ENCODE results near the gene FBRS. TPM values are rescaled to one million over a fixed set of nuclear protein-coding genes. Genes with fewer than 3 reads are reported as not detected.

Gene FBRS
- total and polyA plus RNA-seq, 2 donors (not counting 3 experiments of a cell fraction or from before 2014, with no cell fraction given), result 15.5 to 68.6 TPM

DNA sequence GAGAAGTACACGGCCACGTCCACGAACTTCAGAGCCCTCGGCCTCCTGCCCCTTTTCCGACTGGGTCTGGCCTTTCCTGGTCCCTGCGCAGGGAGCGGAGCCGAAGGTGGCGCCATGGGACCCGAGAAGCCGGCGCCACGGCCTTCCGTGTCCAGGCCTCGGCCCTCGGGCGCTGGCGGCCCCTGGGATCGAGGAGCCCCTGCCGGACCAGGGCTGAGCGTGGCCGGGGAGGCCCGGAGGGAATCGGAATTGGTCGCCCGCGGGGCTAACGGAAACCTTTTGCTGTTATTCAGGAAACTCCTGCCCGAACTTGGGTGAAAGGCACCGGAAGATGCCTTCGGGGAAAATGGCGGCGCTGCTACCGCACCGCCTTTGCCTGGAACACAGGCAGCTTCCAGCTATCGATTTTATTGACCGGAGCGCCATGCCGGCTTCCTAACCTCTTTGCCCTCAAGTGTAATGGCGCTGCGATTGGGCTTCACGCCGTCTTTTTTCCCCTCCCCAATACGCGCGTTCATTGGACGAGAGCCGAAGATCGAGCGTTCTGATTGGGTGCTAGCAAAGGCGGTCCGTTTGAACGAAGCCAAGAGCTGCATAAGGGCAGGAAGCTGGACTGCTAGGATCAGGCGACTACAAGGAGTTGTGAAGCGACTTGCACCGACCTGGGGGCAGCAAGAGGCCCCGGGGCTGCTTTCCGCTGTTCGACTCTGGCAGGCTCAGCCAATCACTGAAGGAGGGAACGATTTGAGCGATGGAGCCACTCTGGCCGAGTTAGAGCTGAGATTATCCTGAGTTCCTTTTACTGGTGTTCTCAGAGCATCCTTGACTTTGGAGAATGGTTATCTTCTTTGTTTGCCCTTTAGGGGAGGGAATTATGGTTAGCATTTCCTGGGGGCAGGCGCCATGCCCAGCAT lies 48.0 kb upstream of the FBRS start, which contains the start of gene ZNF689:
ZNF689 (minus strand) TSS at position 464 of the 914 bp plus-strand sequence; CDS start at position 116, 348 bp downstream.
- FAIRE-seq (peak; percentile 99), DNase-seq (ENCODE audit: low read depth, low spot score) (peak; percentile 98)
- Histone ChIP-seq H3K27me3 (ENCODE audit: control insufficient read depth in 2 of 2, insufficient read depth in 2 of 2, low read length in 2 of 2) (no peaks in the 10 kb centered on the region), H3K4me3 (replicated peaks in 1 of 3; ENCODE audit: insufficient read depth in 1 of 3, low read depth in 1 of 3, low read length in 3 of 3) (peak within 1 kb of the TSS; percentile 29 to 77 (median 70)), H3K4me2 (ENCODE audit: insufficient read depth, low read length) (peak within 1 kb of the TSS; percentile 66), H4K20me1 (replicated peaks; ENCODE audit: control insufficient read depth, extremely low read depth, insufficient read depth, low read length) (no peaks in the 10 kb centered on the region), H3K9ac (replicated peaks; ENCODE audit: extremely low read depth, insufficient read depth, low read length) (peak within 1 kb of the TSS; percentile 95), H3K27ac (ENCODE audit: insufficient read depth, low read depth, low read length) (peak within 1 kb of the TSS; percentile 79), H2AFZ (ENCODE audit: low read depth, low read length) (peak within 1 kb of the TSS; percentile 80), H3K9me1 (replicated peaks; ENCODE audit: control insufficient read depth, extremely low read depth, insufficient read depth, low read length) (no peaks in the 10 kb centered on the region), H3K4me1 (ENCODE audit: control insufficient read depth, extremely low read depth, insufficient read depth, low read length) (peaks cover 4% of the 10 kb centered on the region), H3K79me2 (ENCODE audit: control insufficient read depth, insufficient read depth, low read length) (peaks cover 2% of the 10 kb centered on the region), H3K36me3 (ENCODE audit: control insufficient read depth in 2 of 2, extremely low read depth in 1 of 2, insufficient read depth in 2 of 2, low read length in 2 of 2) (peaks cover 0 to 5% of the 10 kb centered on the region in 2 experiments), H3K9me3 (replicated peaks; ENCODE audit: control insufficient read depth, insufficient read depth, low read length) (no peaks in the 10 kb centered on the region)
- TF ChIP-seq MYC (IDR thresholded peaks at IDR 0.05; ENCODE audit: low read depth, low read length), result no peak
- peak; percentile 74 for TF ChIP-seq POLR2A (IDR thresholded peaks at IDR 0.05; ENCODE audit: low read depth, low read length)
- peak; percentile 38 for TF ChIP-seq POLR2AphosphoS5 (IDR thresholded peaks at IDR 0.05; ENCODE audit: insufficient read depth, low read depth, low read length)
- dilution Hi-C loops (cut with MboI; ENCODE audit: extremely low pct_ligation_motif_present, low sequenced_read_pairs) (no loop called here), intact Hi-C loops (cut with micrococcal nuclease) (loop anchor here (1.0 to 2.0 kb wide), 3 partner anchors 25 to 165 kb away; partner anchors contain the start of genes SEPHS2, ZNF688 and ZNF785)
- TSS peak; percentile 66 for BruUV-seq (replicated peaks)
- ChIA-PET POLR2A (interaction anchor here (1.0 to 1.6 kb wide), 2 partner anchors 12 to 64 kb away, joined by 3 to 5 read pairs; no protein-coding TSS in a partner anchor), CTCF (interaction anchor here (0.7 to 4.4 kb wide), 12 partner anchors 8 to 192 kb away, joined by 3 to 47 read pairs (median 4); partner anchors contain the start of gene ZNF764)

GRCh38 chr16:30615358-30616091 lies 42.7 kb upstream of the FBRS start:
- TF ChIP-seq GATA2 (IDR thresholded peaks at IDR 0.05; ENCODE audit: insufficient read depth, insufficient read length, low read depth, low read length) (no peak), POLR2A (IDR thresholded peaks at IDR 0.05; ENCODE audit: low read depth, low read length) (no peak), POLR2AphosphoS5 (IDR thresholded peaks at IDR 0.05; ENCODE audit: insufficient read depth, low read depth, low read length) (no peak), JUN (IDR thresholded peaks at IDR 0.05; ENCODE audit: borderline replicate concordance, insufficient read depth, insufficient read length, low read depth) (no peak), MYC (IDR thresholded peaks at IDR 0.05; ENCODE audit: low read depth, low read length) (no peak)
- TF ChIP-seq, protein P1, sequence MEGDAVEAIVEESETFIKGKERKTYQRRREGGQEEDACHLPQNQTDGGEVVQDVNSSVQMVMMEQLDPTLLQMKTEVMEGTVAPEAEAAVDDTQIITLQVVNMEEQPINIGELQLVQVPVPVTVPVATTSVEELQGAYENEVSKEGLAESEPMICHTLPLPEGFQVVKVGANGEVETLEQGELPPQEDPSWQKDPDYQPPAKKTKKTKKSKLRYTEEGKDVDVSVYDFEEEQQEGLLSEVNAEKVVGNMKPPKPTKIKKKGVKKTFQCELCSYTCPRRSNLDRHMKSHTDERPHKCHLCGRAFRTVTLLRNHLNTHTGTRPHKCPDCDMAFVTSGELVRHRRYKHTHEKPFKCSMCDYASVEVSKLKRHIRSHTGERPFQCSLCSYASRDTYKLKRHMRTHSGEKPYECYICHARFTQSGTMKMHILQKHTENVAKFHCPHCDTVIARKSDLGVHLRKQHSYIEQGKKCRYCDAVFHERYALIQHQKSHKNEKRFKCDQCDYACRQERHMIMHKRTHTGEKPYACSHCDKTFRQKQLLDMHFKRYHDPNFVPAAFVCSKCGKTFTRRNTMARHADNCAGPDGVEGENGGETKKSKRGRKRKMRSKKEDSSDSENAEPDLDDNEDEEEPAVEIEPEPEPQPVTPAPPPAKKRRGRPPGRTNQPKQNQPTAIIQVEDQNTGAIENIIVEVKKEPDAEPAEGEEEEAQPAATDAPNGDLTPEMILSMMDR (IDR thresholded peaks at IDR 0.05; ENCODE audit: extremely low read depth in 1 of 2, insufficient read depth in 1 of 2, low read depth in 1 of 2, low read length in 2 of 2), result peak; percentile 58 to 68
- no TSS peak for BruUV-seq (replicated peaks)
- CTCF ChIA-PET, result interaction anchor here (0.6 to 2.9 kb wide), 17 partner anchors 9 to 524 kb away, joined by 3 to 13 read pairs (median 5); partner anchors contain the start of genes DCTPP1 and TBC1D10B
- no peaks in the 10 kb centered on the region for H3K4me1 ChIP-seq (ENCODE audit: control insufficient read depth, extremely low read depth, insufficient read depth, low read length)
- dilution Hi-C loops (cut with MboI; ENCODE audit: extremely low pct_ligation_motif_present, low sequenced_read_pairs) (no loop called here), intact Hi-C loops (cut with micrococcal nuclease) (loop anchor here (1.0 kb wide), 1 partner anchor 166 kb away; no protein-coding TSS in a partner anchor)
- H3K9me1 ChIP-seq (replicated peaks; ENCODE audit: control insufficient read depth, extremely low read depth, insufficient read depth, low read length), result no peaks in the 10 kb centered on the region
- no peaks in the 10 kb centered on the region for H3K9me3 ChIP-seq (replicated peaks; ENCODE audit: control insufficient read depth, insufficient read depth, low read length)
- H3K79me2 ChIP-seq (ENCODE audit: control insufficient read depth, insufficient read depth, low read length), result no peaks in the 10 kb centered on the region
- H3K4me3 ChIP-seq (replicated peaks in 1 of 3; ENCODE audit: insufficient read depth in 1 of 3, low read depth in 1 of 3, low read length in 3 of 3), result no peak overlapping the region
- no peak overlapping the region for H3K4me2 ChIP-seq (ENCODE audit: insufficient read depth, low read length)
- POLR2A ChIA-PET, result no interaction called here
- H4K20me1 ChIP-seq (replicated peaks; ENCODE audit: control insufficient read depth, extremely low read depth, insufficient read depth, low read length), result no peaks in the 10 kb centered on the region
- no peak overlapping the region for H3K27ac ChIP-seq (ENCODE audit: insufficient read depth, low read depth, low read length)
- H2AFZ ChIP-seq (ENCODE audit: low read depth, low read length), result no peak overlapping the region
- no peak overlapping the region for H3K9ac ChIP-seq (replicated peaks; ENCODE audit: extremely low read depth, insufficient read depth, low read length)
- H3K27me3 ChIP-seq (ENCODE audit: control insufficient read depth in 2 of 2, insufficient read depth in 2 of 2, low read length in 2 of 2), result peaks cover 0 to 2% of the 10 kb centered on the region in 2 experiments
- FAIRE-seq (no peak), DNase-seq (ENCODE audit: low read depth, low spot score) (peak; percentile 35)
- no peaks in the 10 kb centered on the region for H3K36me3 ChIP-seq (ENCODE audit: control insufficient read depth in 2 of 2, extremely low read depth in 1 of 2, insufficient read depth in 2 of 2, low read length in 2 of 2)

Measured in endothelial cell of umbilical vein (primary cell).